Muscle of arm (tissue), 12 donors: ENCODE measurements around the gene RRP1B. TPM values are rescaled to one million over a fixed set of nuclear protein-coding genes. Genes with fewer than 3 reads are reported as not detected.
"Not testable (repeated sequence)": the region's sequence is repeated elsewhere in the genome, so short reads cannot be mapped to it uniquely, and the experiment has no call there.

Source experiments
- DNase-seq: peaks from one replicate; pipeline ENCODE4 v3.0.0-alpha.2; 2013
- polyA plus RNA-seq, 12 donors: library from polyadenylated mRNA; unstranded; fragments of 120-200 nt; gene quantifications; one replicate each; pipeline ENCODE4 v1.2.1, GENCODE V29; 2013; ENCODE audit not compliant: insufficient read length in 12 of 12

Gene RRP1B
- polyA plus RNA-seq, 12 donors = 21.4 to 29.3 (median 25.0) TPM; not detected in 1

DNA sequence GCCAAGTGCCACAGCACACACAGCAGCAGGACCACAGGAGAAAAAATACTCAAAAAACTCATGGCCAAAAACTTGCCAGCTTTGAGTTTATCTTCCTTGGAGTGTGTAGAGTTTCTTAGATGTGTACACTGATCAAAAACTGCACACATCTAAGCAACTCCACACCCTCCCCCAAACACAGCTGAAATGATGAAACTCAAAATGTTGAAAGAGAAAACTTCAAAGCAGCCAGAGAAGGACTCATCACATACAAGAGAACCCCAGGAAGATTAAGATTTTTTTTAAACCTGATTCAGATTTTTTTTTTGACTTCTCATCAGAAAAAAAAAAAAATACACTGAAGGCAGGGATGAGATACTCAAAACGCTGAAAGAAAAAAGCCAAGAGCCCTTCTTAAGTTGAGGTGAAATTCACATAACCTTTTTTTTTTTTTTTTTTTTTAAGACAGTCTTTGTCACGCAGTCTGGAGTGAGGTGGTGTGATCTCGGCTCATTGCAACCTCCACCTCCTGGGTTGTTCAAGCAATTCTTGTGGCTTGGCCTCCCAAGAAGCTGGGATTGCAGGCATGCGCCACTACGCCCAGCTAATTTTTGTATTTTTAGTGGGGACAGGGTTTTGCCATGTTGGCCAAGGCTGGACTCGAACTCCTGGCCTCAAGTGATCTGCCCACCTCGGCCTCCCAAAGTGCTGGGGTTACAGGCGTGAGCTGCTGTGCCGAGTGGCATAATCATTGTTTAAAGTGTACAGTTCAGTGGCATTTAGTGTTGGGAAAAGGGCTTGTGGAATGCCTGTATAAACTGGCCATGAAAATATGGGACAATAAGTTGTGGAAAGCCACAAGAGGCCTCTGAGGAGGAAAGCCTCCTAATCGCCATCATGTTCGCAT is 38.6 kb downstream of the RRP1B start:
- no peak for DNase-seq

DNA sequence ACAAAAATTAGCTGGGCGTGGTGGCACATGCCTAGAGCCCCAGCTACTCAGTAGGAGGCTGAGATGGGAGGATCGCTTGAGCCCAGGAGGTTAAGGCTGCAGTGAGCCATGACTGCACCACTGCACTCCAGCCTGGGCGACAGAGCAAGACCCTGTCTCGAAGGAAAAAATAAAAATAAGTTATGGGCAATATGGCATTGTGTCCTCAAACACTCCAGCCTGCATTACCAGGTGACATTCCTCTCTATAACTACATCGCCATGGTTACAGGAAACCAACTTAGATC is 40.1 kb downstream of the RRP1B start:
- DNase-seq = not testable (repeated sequence)

GRCh38 chr21:43699933-43700599 is 40.7 kb downstream of the RRP1B start:
- DNase-seq = no peak

- DNase-seq = no peak
Observed at GRCh38 chr21:43701936-43702784, 42.8 kb downstream of the RRP1B start.

GRCh38 chr21:43702785-43703034 is 43.4 kb downstream of the RRP1B start:
- no peak for DNase-seq

DNA sequence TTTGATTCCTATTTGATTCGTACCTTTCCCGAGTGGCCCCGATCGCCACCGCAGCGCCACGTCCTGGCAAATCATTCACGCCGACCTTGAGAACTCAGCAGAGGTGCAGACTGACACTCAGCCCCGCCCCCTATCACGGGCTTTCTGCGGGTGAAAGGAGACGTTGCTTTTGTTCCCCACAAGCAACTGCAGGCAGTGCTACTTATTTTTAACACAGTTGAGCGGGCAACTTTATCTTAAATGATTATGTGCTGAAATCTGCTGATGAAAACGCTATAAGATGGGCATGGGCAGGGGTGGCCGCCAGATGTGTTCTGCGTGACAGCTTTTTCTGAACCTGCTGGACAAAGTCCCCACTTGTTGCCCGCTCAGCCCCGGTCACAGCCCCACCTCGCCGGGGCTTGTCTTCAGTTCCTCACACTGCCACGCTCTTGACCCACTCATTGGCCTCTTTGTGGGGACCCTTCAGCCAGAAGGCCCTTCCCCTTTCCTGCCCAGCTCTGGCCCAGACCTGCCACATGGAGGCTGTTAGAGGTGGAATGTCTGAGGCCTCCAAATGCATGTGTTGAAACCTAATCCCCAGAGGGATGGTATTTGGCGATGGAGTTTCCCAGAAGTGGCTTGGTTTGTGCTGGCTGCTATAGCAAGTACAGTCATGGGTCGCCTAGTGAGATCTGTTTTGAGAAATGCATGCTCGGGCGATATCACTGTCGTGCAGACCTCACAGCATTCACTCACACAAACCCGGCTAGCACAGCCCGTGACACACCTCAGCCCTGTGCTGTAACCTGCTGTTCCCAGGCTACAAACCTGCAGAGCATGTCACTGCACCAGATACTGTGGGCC is 43.9 kb downstream of the RRP1B start:
- no peak for DNase-seq

GRCh38 chr21:43707462-43707861 is 48.1 kb downstream of the RRP1B start:
- DNase-seq = no peak

- DNase-seq = no peak
Observed at GRCh38 chr21:43708745-43709381, 49.5 kb downstream of the RRP1B start.

GRCh38 chr21:43712268-43712942 is 53.0 kb downstream of the RRP1B start:
- no peak for DNase-seq

- DNase-seq = not testable (repeated sequence)
Observed at GRCh38 chr21:43713123-43713522, 53.8 kb downstream of the RRP1B start.

DNA sequence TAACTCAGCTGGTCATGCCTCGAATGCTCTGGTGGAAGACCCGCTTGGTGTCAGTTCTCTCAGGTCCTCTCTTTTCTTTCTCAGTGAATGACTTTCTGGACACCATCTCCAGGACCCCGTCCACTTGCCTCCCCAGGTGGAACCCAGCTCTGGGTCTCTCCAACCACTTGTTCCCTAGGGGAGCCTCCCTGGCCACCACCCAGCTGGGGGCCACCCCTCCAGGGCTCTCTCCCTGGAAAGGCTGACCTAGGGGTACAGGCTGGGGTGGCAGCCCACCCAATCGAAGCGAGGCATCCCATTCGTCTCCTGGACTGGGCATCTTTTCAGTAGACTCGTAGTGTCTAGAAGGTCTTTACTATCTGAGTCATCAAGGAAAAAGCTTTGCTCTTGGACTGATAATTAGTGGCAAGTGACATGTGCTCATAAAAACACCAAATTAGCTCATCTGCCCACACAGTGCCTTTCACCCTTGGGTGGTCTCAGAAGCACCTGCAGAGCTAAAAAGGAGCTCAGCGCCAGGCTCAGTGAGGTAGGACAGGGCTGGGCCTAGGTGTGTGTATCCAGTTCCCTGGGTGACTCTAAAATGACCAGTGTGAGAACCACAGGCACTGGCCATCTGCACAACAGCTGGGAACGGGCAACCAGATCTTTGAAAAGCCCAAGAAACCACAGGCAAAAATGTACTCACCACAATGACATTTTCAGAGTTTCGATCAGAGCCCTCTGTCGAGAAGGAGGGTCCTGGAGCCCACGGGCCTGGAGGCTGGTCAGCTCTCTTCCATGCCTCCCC is 57.2 kb downstream of the RRP1B start:
- DNase-seq = no peak

DNA sequence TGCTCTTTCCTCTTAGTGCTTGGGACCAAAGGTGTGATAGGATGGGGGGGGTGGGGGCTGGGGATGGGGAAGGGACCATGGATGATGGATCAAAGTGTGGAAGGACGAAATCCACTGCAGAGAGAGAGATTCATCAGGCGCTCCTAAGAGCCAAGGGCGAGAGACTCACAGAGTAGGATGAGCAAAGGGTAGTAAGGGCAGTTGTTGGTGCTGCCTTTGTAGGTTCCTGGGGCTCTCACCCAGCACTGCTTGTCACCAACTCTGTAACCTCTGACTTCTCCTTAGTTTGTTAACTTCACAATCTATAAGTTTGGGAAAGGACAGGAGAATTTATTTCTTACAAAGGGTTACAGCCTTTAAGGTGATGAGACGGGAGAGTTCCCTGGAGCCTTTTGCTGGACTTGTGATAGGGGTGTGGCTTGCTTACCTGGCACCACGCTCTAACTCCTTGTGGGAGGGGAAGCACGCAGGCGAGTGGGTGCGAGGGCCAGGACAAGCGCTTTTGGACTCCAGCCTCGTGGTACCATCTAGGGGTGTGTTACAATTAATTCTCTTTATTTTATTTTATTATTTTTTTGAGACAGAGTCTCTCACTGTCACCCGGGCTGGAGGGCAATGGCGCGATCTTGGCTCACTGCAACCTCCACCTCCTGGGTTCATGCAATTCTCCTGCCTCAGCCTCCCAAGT is 58.0 kb downstream of the RRP1B start:
- no peak for DNase-seq

- no peak for DNase-seq
Observed at GRCh38 chr21:43717967-43718871, 58.9 kb downstream of the RRP1B start.

- peak; percentile 84 for DNase-seq
Observed at GRCh38 chr21:43718872-43719747, 59.8 kb downstream of the RRP1B start, which contains the start of gene PDXK. PDXK (plus strand) TSS chr21:43719129; CDS start chr21:43719295, 166 bp downstream.

- no peak for DNase-seq
Observed at GRCh38 chr21:43719748-43720538, 60.6 kb downstream of the RRP1B start.

- DNase-seq = no peak
Observed at GRCh38 chr21:43720539-43721166, 61.3 kb downstream of the RRP1B start.
